Ovary (tissue), 3 donors: Measurements from ENCODE around the gene SLC25A47.

Experiments used
- CTCF ChIP-seq, 3 donors: fragments of 450-650 bp in 2 of 3; fragments of 200-600 bp in 1 of 3; IDR thresholded peaks; one replicate each; pipeline versions ENCODE4 v1.5.1 to v1.8.0; 2016 to 2022; ENCODE audit warnings: antibody characterized with exemption in 3 of 3, mild to moderate bottlenecking in 1 of 3
- EP300 ChIP-seq: sonication (generic); formaldehyde crosslinking; IDR thresholded peaks from one replicate; pipeline ENCODE4 v1.6.1; 2017; ENCODE audit warnings: antibody characterized with exemption
- POLR2A ChIP-seq: fragments of 450-650 bp; IDR thresholded peaks from one replicate; pipeline ENCODE4 v1.6.1; 2017; ENCODE audit warnings: antibody characterized with exemption, mild to moderate bottlenecking, moderate library complexity
- donor health status: DM: no; HTN: no; CAD: no.

- no peak for TF ChIP-seq CTCF (IDR thresholded peaks at IDR 0.05)
- TF ChIP-seq EP300 = no peak
- TF ChIP-seq POLR2A = no peak
Observed at GRCh38 chr14:100294213-100294962, 28.8 kb upstream of the SLC25A47 start.
